Activated effector memory CD4-positive, alpha-beta T cell treated with anti-CD3 and anti-CD28 coated beads, Interleukin-2, amount 50 U/mL, for 16 hours (primary cell): Measurements from ENCODE around the gene ICA1.
A peak's percentile ranks its signal among the peaks of the same experiment; 100 is the strongest.

ENCODE experiments used
- DNase-seq: peaks from one replicate; pipeline ENCODE4 v3.0.0-alpha.2; 2020

ICA1 gene

DNA sequence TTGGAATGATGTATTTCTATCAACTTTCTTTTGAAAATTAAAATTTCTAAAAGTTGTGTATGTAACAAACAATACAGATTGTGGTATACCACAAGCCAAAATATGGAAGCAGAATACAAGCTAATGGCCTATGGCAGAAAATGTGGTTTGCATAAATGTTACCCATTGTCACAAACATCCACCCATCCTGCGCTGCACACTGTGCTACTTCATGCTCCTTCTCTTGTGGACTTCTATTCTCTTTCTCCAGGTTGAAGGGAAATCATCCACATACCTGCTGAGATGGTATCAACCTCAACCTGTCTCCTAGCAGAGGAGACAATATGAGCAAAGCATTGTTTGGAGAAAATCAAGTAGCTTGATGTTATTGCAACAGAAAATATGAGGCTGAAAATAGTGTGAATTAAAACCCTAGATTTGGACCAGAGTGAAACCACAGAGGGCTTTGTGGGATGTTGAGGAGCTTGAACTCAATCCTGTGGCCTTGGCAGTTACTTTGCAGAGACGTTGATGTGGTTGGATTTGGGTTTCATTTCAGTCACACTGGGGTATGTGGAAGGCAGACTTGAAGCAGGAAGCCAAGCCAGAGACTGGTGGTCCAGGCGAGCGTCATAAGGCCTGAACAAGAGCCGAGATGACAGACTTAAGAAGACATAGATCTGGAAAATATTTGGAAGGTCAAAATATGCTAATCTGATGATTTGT lies 63.8 kb downstream of the ICA1 start:
- no peak for DNase-seq

DNA sequence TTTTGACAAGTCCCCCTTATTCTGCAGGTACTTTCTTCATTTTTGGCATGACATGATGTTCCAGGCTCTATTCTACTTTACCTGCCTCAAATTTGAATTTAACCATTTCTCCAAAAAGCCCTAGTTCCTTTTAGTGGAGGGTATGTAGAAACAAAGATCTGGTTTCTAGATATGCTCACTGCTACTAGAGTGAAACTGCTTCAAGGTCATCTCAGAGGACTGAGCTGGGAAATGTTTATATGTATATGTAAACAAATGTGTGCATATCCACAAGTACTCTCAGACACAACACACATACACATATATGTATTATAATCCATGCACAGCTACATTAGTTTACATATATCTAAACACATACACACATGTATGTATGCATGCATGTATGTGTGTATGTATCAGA lies 69.1 kb downstream of the ICA1 start:
- no peak for DNase-seq

DNA sequence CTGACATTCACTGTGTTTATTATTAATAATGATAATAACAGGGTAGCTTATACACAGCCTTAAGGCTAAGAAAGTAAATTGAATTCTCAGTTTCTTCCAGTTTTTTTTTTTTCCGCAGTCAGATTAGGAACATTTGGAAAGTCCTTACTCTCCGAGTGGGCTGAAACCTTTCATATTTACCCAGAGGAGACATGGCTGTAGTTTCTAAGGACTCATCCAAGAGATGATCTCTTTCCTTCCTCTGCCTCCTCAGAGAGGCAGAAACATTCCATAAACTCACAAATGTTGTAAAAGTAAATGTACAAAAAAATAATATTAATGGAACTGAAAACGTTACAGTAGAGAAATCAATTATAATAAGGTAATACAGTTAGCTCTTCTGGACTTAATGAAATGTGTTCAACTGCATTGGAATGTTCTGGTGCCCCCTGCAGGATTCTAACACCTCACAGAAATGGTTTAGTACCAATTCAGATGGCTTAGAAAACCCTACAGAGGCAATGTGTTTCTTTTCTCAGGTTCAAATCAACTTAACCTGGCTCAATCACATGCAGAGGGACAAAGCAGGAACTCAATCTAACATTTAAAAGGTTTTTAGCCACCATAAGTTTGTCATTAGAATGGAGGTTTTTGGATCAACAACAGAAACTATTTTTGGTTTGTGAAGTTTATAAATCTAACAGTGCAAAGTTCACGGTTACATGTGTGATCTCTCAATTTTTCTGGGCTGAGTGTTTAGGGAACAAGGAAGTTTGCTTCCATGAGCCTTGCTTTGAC lies 71.7 kb downstream of the ICA1 start:
- peak; percentile 81 for DNase-seq

DNA sequence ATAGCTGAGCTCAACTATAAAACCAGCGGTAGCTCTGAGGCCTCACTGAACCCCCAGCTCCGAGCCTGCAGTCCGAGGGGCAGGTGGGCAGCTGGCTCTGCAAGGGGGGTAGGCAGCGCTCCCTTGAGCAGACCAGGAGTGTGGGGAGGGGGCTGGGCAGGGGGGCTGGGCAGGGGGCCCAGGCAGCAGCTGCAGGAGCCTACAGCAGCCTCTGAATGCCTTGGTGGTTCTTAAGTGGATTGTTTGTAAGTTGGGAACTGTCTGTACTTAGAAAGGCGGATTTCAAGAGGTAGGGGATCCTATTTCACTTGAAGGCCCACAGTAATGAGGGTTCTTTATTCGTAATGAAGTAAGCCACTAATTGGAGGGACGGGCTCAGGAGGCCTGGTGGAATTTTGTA lies 72.3 kb downstream of the ICA1 start:
- no peak for DNase-seq

DNA sequence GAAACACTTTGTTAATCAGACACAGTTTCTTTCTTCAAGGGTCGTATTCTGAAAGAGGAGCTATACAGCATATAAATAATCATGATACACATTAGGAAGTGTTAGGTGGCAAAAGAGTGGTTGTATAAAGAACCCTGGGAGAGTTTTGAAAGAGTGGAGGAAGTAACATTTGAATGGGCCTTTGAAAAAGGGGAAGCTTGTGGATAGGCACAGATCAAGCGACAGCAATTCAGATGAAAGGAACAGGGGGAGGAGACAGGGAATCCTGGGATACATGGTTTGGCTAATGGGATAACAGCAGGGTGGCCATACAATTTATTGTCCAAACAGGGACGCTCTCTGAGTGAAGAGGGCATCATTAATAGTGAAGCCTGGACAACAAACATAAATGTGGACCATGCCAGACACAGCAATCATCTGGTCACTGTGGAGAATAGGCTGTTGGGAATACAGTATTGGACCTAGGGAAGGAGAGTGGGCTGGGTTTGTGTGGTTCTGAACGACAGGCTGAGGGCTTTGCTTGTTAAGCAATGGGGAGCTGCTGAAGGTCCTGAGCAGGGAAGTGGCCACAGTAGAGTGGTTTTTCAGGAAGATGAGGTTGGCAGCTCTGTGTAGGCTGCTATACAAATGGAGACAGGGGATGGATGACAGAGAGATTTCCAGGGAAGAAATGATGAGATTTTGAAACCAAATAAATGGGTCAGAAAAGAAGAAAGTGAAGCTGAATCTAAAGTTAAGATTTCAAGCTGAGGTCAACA lies 75.9 kb downstream of the ICA1 start:
- no peak for DNase-seq

DNA sequence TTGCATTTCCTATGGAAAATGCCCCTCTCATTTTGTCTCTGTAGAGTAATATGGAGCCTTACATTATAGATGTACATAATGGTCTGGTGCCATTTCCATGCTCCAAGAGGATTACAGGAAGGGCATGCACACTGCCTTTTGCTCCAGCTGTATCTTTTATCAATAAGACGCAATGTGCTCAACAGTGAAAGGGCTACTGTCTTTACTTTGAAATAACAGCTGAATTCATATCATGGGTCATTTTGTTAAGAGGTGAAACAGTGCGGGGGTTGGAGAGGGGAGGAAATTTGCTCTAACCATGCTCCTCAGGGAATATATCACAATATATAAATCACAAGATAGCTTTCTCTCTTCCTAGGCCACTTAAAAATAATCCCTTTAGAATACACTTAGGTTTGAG lies 77.7 kb downstream of the ICA1 start:
- no peak for DNase-seq

DNA sequence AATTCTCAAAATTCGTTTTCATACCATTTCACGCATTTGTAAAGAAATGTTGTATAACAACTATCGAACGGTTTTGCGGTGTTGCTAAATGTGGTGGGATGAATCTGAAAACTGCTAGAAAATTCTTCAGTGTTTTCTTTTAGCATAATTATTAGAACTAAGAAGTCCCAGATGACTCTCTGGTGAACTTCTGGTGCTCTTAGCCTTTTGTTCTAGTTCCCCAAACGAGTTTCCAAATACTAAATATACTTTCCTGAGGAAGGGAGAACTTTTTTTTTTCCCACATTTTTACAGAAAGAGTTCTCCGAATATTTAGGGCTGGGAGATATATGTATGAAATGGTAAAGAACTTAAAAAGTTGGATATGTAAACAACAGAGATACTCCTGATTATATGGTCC lies 82.5 kb downstream of the ICA1 start:
- DNase-seq: no peak

DNA sequence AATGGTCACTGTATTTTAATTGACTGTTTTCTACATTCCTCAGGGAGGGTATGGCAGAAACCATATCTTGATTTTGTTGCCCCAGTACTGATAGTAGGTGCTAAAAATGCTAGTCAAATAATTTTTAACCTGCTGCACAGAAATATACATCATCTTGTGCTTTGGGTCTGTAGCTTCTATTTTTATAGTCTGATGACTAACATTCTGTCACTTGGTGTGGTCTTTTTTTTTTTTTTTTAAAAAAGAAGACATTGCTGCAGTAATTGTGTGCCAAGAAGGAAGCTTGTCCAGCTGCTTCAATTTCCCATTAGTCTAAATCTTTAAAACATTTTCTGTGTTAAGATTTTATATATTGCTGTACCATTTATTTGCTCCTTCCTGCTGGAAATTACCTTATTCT lies 83.6 kb downstream of the ICA1 start:
- DNase-seq: no peak

DNA sequence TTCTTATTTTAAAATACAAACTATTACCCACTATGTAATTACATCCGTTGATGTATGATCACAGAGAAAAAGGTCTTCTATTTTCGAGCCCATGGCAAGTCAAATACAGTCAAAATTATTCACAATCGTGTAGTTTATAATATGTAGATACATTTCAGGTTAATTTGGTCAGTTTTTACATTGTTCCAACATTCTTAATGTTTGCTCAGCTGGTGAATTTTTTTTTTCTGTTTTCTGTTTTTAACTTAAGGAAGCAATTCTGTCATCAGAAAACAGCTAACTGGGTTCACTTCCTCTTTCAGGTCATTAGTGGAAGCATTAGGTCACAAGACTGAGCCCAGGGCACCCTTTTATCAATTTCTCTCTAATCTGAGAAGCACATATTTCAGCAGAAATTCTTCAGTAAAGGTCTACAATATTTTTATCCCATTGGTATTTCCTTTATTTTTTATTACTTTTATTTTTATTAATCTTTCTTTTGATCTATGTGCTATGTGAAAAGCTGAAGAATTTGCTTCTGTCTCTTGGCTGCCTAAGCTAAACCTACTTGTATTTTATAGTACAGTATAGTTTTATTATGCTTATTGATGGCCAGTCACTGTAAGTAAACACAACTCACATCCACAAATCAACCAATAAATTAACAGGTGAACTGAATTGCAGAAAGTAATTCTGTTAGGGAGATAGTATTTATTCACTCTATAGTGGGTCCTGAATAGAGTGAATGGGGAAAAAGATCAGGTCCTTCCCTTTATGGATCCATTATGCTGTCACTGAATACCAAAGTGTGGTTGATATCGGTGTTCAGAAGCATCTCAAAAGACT lies 84.6 kb downstream of the ICA1 start:
- no peak for DNase-seq

DNA sequence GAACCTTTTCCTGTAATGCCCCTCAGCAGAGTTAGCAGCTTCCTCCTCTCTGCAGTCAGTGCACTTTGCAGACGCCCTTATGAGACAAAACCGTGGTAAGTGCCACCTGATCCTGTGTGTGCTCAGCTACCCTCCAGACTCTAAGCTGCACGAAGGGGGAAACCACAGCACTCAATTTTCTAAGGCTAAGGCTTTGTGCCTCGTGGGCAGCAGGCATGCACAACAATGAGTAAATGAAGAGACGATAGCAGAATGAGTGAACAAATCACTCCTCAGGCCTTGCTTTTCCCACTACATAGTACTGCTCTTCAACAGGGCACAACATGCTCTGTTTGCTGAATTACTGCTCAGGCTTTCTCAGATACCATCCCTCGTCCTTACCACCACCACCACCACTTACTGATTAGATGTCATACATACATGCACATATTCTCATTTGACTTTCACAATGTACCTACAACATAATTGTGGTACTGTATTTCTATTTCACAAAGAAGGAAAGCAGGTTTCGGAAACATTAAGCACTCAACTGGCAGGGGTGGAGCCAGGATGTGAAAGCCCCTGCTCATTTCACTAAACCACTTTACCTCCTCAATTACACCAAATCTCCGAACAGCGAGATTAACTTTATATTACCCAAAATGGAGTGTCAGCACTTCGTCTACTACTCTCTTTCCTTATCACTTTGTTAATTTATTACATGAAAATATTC lies 85.4 kb downstream of the ICA1 start:
- peak; percentile 80 for DNase-seq

DNA sequence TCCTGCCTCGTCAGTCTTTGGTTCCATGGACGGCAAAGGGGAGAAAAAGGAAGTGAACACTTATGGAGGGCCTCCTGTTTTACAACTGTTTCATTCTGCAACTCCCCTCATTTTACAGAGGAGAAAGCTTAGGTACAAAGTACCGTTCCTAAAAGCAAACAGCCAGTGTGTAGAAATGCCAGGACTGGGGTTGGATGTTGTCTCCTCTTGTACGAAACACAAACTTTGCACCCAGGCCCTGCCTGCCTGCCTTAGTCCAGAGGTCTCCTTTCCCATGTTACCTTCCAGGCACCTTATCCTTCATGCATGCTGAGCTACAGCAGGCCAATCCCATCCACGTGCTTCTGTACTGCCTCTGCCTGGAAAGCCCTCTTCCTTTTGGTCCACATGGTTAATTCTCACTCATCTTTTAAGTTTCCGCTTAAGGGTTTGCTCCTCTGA lies 86.0 kb downstream of the ICA1 start:
- peak; percentile 72 for DNase-seq

DNA sequence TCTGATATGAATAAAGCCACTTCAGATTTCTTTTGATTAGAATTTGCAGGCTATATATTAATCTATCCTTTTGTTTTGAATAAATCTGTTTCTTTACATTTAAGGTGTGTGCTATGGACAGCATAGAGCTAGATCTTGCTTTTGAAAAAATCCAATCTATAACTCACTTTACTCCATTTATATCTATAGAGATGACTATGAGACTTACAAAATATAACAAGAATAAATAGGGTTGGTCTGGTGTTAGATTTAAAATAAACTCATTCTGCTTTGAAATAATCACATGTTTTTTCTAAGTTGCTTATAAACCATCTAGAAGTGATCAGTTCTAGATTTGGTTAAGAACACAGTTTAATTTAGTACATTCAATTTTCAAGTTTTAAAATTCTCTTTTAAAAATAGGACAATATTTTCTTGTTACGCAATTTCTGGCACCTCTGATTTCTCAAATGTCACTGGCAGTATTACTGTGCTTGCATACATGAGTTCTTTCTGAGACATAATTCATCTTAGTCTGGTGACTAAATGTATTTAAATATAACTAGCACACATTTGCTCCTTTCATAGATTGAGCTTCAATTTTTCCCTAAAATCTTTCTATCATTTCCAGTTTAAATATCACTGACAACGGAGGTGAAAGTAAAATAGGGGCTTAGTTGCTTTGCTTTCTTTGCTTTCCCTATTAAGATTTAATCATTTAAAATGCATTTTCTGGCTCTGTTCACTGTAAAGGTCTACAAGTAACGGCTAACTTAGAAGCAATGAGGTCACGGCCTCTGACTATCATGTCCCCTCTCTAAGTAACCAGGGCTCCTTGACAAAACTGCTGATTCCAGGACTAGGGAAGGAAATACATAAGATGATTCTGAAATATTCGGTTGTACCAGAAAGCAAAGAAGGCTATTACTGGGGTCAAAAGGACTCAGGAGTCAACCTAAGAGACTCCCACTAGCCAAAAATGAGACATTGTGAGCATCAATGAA lies 89.3 kb downstream of the ICA1 start:
- no peak for DNase-seq

DNA sequence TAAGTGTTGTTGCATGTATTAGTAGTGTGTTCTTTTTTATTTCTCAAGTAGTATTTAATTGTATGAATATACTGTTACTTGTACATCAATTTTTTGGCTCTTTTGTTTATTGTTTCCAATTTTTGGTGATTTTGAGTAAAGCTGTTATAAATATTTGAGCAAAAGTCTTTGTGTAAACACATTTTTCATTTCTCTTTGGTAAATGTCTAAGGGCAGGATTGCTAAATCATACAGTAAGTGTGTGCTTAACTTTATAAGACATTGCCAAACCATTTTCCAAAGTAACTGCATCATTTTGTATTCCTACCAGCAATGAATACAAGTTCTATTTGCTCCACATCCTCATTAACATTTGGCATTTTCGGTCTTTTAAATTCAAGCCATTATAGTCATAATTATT lies 92.8 kb downstream of the ICA1 start:
- no peak for DNase-seq

DNA sequence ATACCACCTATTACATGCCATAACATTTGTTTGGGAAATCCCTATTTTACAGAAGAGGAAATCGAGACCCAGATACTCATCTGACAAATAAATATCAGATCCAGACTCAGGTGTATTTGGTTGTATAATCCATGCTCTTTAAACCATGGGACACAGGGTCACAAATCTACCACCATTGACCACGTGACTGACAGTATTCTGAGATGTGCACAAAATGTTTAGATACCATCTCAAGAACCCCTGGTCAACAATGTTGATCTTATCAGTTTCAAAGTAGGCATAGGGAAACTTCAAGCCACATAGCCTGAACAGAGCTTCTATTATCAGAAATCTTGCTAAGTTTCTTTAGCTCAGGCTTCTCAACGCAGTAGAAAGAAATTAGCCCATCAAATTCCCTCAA lies 93.6 kb downstream of the ICA1 start:
- DNase-seq: no peak

DNA sequence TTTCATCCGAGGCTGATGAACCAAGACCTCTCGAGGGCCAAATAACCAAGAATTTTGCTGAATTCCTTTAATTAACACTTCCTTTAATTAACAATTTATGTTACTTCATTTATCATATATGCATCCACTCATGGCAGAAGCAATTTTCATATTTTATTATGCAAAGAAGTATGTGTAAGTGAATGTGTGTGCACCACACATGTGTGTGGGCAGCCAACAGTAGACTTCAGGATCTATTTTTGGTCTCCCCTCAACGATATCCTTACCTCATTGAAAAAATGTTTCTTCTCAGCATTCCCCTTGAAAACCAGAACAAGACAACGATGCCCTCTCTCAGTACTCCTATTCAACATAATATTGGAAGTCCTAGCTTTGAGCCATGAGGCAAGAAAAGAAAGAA lies 96.8 kb downstream of the ICA1 start:
- no peak for DNase-seq

DNA sequence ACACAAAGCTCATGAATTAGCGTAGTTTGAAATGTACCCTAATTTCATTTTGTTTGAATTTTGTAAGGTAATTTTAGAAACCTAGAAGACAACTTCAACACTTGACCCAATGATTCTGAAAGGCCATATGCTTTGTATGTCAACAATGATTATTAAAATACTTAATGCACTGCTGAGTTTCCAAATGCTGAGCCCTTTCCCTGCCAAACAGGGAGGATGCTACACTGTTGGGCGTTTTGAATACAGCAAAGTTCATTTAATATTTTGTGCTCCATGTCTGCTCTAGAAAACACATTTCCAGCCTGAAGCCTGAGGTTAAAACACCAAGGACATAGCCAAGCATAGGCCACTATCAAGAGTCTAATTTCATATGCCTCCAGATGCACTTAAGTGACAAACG lies 99.8 kb downstream of the ICA1 start:
- no peak for DNase-seq

DNA sequence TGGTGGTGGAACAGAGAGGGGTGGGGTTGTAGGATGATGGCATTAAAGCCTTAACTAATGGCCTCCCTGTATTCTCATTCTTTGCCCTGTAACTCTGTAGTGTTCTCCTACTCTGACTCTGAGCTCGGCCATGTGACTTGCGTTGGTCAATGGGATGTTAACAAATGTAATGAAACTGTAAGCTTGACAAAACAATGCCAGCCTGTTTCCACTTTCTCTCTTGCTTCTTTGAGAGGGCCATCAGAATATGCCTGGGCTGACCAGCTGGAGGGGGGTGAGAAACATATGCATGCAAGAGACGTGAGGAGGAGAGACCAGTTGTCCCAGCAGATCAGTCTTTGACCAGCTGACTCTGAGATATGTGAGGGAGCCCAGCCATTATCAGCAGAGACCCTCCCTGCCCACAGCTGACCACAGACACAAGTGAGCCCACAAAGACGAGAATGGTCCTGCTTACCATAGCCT lies 100.6 kb downstream of the ICA1 start:
- no peak for DNase-seq

DNA sequence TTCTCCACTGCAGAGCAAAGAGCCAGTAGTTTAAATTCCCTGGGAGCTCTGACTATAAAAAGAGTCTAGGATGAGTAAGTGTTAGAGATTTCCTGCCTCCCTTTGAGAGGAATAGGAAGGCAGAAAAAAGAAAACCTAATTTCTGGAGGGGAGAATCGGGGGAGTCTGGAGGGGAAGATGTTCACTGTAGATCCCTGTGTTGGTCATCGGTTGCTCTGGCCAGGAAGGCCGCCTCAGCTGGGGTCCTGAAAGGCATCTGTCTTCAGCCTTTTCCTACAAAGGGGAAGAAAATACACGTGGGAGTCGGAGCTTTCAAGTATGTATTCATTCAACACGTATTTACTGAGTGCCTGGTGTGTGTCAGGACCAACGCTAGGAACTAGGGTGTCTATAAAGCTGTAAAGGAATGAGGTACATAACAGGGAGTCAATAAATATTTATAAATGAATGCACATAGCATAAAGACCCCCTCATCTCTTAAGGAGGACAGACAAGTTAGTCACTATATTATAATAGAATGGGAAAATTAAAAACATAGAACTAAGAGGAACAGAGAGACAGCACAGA lies 101.1 kb downstream of the ICA1 start:
- DNase-seq: no peak

DNA sequence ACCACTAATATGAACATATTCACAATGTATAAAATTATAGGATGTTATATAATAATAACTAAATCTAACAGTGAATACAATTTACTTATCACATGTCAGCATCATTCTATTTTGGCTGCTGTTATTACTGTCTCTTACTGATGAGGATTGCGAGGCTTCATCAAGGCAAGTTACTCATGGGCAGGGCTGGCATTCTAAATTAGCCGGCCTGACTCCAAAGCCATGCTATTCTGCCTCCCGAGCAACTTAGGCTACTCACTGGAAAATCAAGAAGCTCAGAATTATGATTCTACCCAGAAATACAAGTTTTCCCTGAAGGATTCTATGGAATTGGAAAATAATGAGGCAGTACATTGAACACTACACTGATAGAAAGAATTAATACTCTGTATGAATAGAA lies 101.7 kb downstream of the ICA1 start:
- no peak for DNase-seq

DNA sequence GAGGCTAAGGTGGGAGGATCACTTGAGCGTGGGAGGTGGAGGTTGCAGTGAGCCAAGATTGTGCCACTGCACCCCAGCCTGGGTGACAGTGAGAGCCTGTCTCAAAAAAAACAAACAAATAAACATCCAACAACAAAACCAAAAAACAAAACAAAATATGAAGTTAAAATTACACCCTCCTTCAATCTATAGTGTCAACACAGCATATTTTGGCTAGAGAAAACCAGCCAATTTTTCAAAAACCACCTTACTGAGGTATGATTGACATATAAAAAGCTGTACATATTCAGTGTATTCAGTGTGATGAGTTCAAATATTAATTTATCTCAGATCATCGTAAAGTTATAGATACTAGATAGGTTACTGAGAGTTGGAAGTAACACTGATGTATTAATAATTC lies 102.4 kb downstream of the ICA1 start:
- no peak for DNase-seq

DNA sequence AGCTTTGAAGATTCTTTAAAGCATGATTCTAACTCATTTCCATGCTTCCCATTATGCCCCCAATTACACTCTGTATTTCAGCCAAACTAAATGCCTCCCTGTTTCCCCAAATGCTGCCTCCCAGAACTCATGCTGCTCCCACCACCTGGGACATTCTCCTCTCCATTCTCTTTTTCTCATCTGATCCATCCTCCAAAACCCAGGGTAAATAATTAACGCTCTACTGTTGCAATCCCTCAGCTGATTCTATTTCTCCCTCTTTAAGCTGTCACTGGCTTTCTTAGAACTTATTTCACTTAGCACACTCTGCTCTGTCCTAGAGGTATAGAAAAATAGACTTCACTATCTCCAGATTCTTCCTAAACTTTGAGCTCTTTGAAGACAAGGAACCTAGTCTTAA lies 104.7 kb downstream of the ICA1 start:
- no peak for DNase-seq
